GM15510 (cell line): ENCODE measurements around the gene HRCT1.

Source experiments
- POLR2A ChIP-seq: IDR thresholded peaks from 3 replicates; pipeline ENCODE4 v1.6.1; 2011; ENCODE audit warnings: borderline replicate concordance; ENCODE audit not compliant: insufficient read length; ENCODE audit errors: extremely low read depth

The HRCT1 gene

GRCh38 chr9:35909687-35910612, 3.9 kb downstream of the HRCT1 start:
- TF ChIP-seq POLR2A = no peak

DNA sequence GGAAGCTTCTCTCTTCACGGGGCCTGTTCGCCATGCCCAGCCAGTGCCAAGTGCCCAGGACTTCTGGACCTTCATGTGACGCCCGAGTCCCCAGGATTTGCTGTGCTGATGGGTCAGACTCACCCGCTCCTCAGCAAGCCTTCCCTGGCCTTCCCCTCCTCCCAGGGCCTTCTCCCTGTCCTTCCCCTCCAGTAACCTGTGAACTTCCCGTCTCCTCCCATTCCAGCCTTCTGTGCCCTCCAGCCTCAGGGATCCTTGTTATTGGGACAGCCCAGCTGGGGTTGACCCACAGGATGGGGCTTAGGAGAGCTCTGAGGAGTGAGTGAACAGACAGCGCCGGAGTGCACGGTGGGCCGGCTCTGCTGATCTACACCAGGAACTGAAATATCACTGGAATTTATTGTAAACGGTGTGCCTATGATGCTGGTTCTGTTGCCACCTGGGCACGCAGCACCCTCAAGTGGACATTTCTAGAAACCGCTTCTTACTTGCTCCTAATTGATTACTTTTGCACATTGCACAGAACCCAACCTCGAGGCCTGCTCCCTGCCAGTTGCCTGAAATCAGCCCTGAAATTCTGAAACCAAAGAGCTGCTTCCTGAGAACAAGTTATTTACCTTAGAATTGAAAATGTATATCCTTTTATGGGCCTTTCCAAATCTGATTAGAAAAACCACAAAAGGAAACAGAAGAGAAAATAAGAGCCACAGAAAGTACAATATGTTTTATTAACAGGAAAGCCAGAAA, 4.8 kb downstream of the HRCT1 start:
- no peak for TF ChIP-seq POLR2A

GRCh38 chr9:35911690-35912089, 5.7 kb downstream of the HRCT1 start:
- TF ChIP-seq POLR2A = no peak

GRCh38 chr9:35912791-35913400, 6.9 kb downstream of the HRCT1 start:
- TF ChIP-seq POLR2A = no peak

- TF ChIP-seq POLR2A = no peak
These were observed 8.4 kb downstream of the HRCT1 start for GRCh38 chr9:35914301-35914807.

- no peak for TF ChIP-seq POLR2A
These were observed 9.8 kb downstream of the HRCT1 start for GRCh38 chr9:35915681-35916294.

- no peak for TF ChIP-seq POLR2A
These were observed 11.3 kb downstream of the HRCT1 start for GRCh38 chr9:35917261-35917660.

DNA sequence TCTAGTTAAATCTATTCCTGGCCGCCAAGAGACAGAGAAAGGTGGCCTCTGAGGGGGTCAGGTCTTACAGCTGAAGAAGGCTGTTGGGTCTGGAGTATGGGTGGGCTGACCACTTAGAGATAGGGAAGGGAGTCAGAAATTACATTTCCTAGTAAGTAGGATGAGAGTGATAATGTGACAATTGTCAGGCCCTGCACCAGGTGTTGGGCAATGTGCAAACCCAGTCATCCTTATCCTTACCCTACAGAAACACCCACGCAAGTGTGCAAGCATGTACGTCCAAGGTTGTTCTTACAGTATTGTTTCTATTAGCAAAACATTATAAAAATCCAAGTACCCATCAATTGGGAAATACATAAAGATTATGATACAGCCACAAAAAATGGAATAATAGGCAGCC, 12.8 kb downstream of the HRCT1 start:
- TF ChIP-seq POLR2A = no peak

- no peak for TF ChIP-seq POLR2A
These were observed 13.4 kb downstream of the HRCT1 start for GRCh38 chr9:35919212-35920008.

- TF ChIP-seq POLR2A = no peak
These were observed 14.1 kb downstream of the HRCT1 start for GRCh38 chr9:35920051-35920620.

- TF ChIP-seq POLR2A = no peak
These were observed 17.6 kb downstream of the HRCT1 start for GRCh38 chr9:35923598-35923926.

DNA sequence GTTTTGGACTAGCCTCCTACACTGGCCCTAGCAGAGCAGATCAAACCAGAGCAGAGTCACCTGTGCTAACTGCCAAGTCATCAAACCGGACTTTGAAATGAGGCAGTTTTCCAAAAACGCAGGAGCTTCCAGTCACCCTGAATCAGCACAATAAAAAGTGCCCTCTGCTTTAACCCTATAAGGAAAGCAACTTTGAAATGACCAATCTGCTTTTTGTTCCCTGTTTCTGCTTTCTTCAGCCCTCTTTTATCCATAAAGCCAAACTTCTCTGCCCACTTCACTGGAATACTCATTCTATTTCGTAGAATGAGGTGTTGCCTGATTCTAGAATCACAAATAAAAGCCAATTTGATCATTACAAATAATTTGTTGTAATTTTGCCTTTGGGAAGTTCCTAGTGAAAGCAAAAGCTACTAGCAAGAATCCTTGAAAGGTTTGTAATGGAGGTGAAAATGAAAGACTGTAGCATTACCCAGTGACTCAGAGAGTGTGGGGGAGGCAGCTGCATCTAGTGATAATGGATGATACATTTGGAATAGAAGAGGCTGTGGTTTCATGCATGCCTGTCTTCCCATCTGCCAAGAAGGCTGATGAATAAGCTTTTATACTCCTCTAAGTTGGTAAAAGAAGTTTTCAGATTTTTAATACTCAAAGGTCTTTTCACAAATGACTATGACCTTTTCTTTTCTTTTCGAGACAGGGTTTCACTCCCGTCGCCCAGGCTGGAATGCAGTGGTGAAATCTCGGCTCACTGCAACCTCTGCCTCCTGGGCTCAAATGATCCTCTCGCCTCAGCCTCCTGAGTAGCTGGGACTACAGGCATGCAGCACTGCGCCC, 18.1 kb downstream of the HRCT1 start:
- TF ChIP-seq POLR2A = no peak
